Activated naive CD4-positive, alpha-beta T cell treated with anti-CD3 and anti-CD28 coated beads, Interleukin-2, amount 50 U/mL, for 72 hours (primary cell): ENCODE measurements around the gene ZSCAN9. TPM values are rescaled to one million over a fixed set of nuclear protein-coding genes. Genes with fewer than 3 reads are reported as not detected.

ENCODE experiments used
- ATAC-seq, 2 donors: fragments of 150-1000 bp; cut with Tn5 transposase; 2 replicates each; pipeline ENCODE4 v1.10.0; 2021; ENCODE audit warnings: mild to moderate bottlenecking in 2 of 2, moderate library complexity in 2 of 2
- DNase-seq, 2 donors: peaks; one replicate each; pipeline ENCODE4 v3.0.0; 2021 to 2022; ENCODE audit warnings: low spot score in 2 of 2
- H3K27ac Mint-ChIP-seq, 2 donors: one replicate each; pipeline ENCODE4 v1.8.0; 2022; ENCODE audit warnings: mild to moderate bottlenecking in 2 of 2, mixed read lengths in 2 of 2
- H3K36me3 Mint-ChIP-seq, 2 donors: one replicate each; pipeline ENCODE4 v1.8.0; 2022; ENCODE audit warnings: mixed read lengths in 2 of 2
- H3K9me3 Mint-ChIP-seq, 2 donors: one replicate each; pipeline ENCODE4 v1.8.0; 2022; ENCODE audit warnings: mixed read lengths in 2 of 2
- total RNA-seq, 2 donors: library from RNA; stranded (reverse); gene quantifications; one replicate each; pipeline ENCODE4 v1.2.3, GENCODE V29; 2022

The ZSCAN9 gene
- total RNA-seq, 2 donors from 2014 or later = 1.6 to 2.6 TPM

GRCh38 chr6:28213213-28213523 is 11.9 kb upstream of the ZSCAN9 start:
- ATAC-seq (no peak), DNase-seq (no peak)
- H3K36me3 Mint-ChIP-seq = peaks cover 0 to 23% of the 10 kb centered on the region in 2 donors
- peaks cover 0 to 6% of the 10 kb centered on the region in 2 donors for H3K9me3 Mint-ChIP-seq
- peak overlapping the region; percentile 59 to 85 for H3K27ac Mint-ChIP-seq

- H3K9me3 Mint-ChIP-seq = no peaks in the 10 kb centered on the region
- ATAC-seq (no peak), DNase-seq (no peak)
- peaks cover 0 to 15% of the 10 kb centered on the region in 2 donors for H3K36me3 Mint-ChIP-seq
- no peak overlapping the region for H3K27ac Mint-ChIP-seq
Observed at GRCh38 chr6:28215425-28215824, 9.7 kb upstream of the ZSCAN9 start.

GRCh38 chr6:28217890-28218289 is 7.2 kb upstream of the ZSCAN9 start:
- DNase-seq (no peak), ATAC-seq (no peak)
- Mint-ChIP-seq H3K27ac (no peak overlapping the region), H3K36me3 (peaks cover 3 to 6% of the 10 kb centered on the region in 2 donors), H3K9me3 (peaks cover 0 to 2% of the 10 kb centered on the region in 2 donors)

- peaks cover 8 to 11% of the 10 kb centered on the region in 2 donors for H3K36me3 Mint-ChIP-seq
- H3K9me3 Mint-ChIP-seq = peaks cover 0 to 6% of the 10 kb centered on the region in 2 donors
- ATAC-seq (peak; percentile 62 to 93), DNase-seq (no peak)
- H3K27ac Mint-ChIP-seq = no peak overlapping the region
Observed at GRCh38 chr6:28218312-28219248, 6.5 kb upstream of the ZSCAN9 start.

DNA sequence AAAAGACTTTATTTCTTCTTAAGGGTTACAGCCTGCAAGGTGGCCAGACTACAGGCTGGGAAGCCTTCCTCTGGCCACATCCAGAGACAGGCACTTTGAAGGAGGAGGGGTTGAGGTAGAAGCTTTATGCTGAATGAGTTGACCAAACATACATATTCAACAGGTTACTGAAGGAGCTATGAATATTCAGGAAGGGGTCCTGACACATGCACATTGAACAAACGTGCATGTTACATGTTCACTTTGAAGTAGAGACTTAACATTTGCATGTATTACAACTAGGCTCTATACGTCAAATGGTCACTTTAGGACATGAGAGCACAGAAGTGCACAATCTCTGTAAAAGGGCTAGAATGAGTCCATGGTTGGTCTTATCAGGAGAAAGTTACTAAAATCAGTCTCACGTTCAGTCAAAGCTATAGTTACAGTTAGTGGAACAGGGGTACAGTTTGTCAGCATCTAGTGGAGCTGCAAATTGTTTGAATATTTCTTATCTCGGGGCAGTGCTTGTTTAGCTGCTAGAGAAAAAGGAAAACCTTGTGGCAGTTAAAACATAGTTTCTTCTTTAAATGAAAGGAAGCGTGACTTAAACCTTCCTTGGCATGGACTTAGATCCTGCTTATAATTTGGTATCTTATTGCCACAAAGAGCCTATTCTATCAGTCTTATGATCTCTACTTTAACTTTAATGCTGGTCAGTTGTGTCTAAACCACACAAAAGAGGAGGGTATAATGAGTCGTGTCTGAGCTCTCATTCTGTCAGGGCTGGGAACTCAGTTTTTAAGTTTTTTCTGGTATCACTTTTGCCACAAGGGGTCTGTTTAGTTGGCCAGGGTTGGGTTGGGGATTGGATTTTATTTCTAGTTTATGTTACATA is 4.6 kb upstream of the ZSCAN9 start:
- Mint-ChIP-seq H3K9me3 (peaks cover 0 to 6% of the 10 kb centered on the region in 2 donors), H3K27ac (no peak overlapping the region), H3K36me3 (peaks cover 8 to 13% of the 10 kb centered on the region in 2 donors)
- DNase-seq = no peak
- no peak for ATAC-seq

- Mint-ChIP-seq H3K27ac (peak overlapping the region in 1 of 2 donors; percentile 91), H3K36me3 (peaks cover 8 to 13% of the 10 kb centered on the region in 2 donors), H3K9me3 (peaks cover 0 to 6% of the 10 kb centered on the region in 2 donors)
- ATAC-seq = peak in 1 of 2 donors; percentile 22
- DNase-seq = no peak
Observed at GRCh38 chr6:28224131-28225055, 682 bp upstream of the ZSCAN9 start.

- H3K36me3 Mint-ChIP-seq = peaks cover 8 to 13% of the 10 kb centered on the region in 2 donors
- DNase-seq = no peak
- H3K27ac Mint-ChIP-seq = no peak overlapping the region
- ATAC-seq = no peak
- peaks cover 0 to 6% of the 10 kb centered on the region in 2 donors for H3K9me3 Mint-ChIP-seq
Observed at GRCh38 chr6:28226460-28226859, 1.4 kb downstream of the ZSCAN9 start.

DNA sequence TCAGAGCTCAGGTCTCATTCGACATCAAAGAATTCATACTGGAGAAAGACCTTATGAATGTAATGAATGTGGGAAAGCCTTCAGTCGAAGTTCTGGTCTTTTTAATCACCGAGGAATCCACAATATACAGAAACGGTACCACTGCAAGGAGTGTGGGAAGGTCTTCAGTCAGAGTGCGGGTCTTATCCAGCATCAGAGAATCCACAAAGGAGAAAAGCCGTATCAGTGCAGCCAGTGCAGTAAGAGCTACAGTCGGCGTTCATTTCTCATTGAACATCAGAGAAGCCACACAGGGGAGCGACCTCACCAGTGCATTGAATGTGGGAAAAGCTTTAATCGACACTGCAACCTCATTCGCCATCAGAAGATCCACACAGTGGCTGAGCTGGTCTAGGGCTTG is 7.7 kb downstream of the ZSCAN9 start:
- Mint-ChIP-seq H3K27ac (no peak overlapping the region), H3K36me3 (peaks cover 0 to 7% of the 10 kb centered on the region in 2 donors), H3K9me3 (no peaks in the 10 kb centered on the region)
- no peak for ATAC-seq
- DNase-seq = no peak

DNA sequence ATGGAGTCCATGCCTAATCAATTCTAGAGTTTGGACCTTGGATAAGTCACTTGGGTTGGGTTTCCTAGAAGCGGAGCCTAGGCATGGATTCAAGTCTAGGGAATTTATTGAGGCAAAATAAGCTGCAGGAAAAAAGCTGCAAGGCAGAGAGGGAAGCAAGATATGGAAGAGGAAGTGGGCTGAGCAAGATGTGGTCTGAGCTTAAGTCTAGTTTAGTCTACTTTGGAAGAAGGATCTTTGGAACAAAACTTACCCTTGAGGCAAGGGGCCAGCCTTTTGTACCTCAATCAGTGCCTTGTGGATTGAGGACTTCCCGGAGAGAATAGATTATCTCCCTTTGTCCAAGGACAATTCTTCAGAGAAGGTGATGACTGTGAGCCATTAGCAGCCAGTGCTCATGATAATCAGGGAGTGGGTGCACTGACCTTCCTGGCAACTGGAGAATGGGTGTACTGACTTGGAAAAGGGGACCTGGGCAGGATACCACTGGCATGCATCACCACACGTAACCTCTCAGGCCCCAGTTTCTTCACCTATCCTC is 10.9 kb downstream of the ZSCAN9 start:
- DNase-seq = no peak
- H3K36me3 Mint-ChIP-seq = peaks cover 0 to 7% of the 10 kb centered on the region in 2 donors
- no peak overlapping the region for H3K27ac Mint-ChIP-seq
- no peak for ATAC-seq
- no peaks in the 10 kb centered on the region for H3K9me3 Mint-ChIP-seq

- H3K36me3 Mint-ChIP-seq = peaks cover 0 to 5% of the 10 kb centered on the region in 2 donors
- ATAC-seq = no peak
- no peak for DNase-seq
- H3K27ac Mint-ChIP-seq = no peak overlapping the region
- no peaks in the 10 kb centered on the region for H3K9me3 Mint-ChIP-seq
Observed at GRCh38 chr6:28239636-28240035, 14.6 kb downstream of the ZSCAN9 start.

DNA sequence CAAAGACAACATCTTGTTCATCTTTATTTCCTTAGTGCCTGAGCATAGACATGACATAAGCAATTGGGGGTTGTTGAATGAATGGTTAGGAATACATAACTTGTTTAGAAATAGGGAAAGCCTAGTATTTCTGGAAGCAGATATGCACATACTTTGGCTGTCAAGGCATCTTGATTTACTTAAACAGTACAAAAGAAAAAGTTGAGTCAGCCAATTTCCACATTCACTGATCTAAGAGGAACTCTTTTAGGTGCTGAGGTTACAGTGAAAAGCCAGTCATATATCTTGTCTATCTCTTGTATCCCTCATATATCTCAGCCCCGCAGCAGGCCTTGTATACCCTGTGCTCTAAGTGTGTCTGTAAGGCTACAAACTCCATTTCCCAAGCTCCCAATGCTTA is 15.4 kb downstream of the ZSCAN9 start:
- no peak for DNase-seq
- Mint-ChIP-seq H3K9me3 (no peaks in the 10 kb centered on the region), H3K27ac (no peak overlapping the region), H3K36me3 (peaks cover 6 to 13% of the 10 kb centered on the region in 2 donors)
- no peak for ATAC-seq

DNA sequence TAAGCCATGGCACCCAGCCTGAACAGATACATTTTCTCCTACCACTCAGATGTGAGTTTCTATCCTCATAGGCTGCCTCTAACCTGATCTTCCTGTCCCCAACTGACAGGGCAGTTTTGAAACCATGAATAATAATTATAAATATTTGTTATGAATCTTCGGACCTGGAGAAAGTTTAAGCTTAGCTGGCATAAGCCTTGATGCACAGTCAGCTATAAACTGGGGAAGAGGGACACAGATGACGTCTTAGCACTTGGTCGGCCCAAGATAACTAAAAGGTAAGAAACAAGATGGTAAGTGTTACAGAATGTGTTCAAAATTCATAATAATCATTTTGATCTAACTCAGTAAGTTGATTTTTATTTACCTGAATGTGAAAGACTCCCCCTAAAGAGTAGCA is 18.9 kb downstream of the ZSCAN9 start:
- no peaks in the 10 kb centered on the region for H3K9me3 Mint-ChIP-seq
- H3K27ac Mint-ChIP-seq = no peak overlapping the region
- DNase-seq = no peak
- peaks cover 22 to 29% of the 10 kb centered on the region in 2 donors for H3K36me3 Mint-ChIP-seq
- no peak for ATAC-seq

GRCh38 chr6:28245206-28245941 is 20.3 kb downstream of the ZSCAN9 start:
- Mint-ChIP-seq H3K36me3 (peaks cover 22 to 29% of the 10 kb centered on the region in 2 donors), H3K27ac (no peak overlapping the region), H3K9me3 (no peaks in the 10 kb centered on the region)
- ATAC-seq = no peak
- no peak for DNase-seq

- Mint-ChIP-seq H3K27ac (no peak overlapping the region), H3K36me3 (peaks cover 30 to 37% of the 10 kb centered on the region in 2 donors), H3K9me3 (peaks cover 0 to 5% of the 10 kb centered on the region in 2 donors)
- no peak for DNase-seq
- no peak for ATAC-seq
Observed at GRCh38 chr6:28248916-28249315, 23.8 kb downstream of the ZSCAN9 start.

- Mint-ChIP-seq H3K9me3 (peaks cover 0 to 5% of the 10 kb centered on the region in 2 donors), H3K36me3 (peaks cover 22 to 23% of the 10 kb centered on the region in 2 donors), H3K27ac (no peak overlapping the region)
- ATAC-seq (no peak), DNase-seq (no peak)
Observed at GRCh38 chr6:28250747-28251146, 25.7 kb downstream of the ZSCAN9 start.
